Panc1 (cell line): Measurements from ENCODE around the gene CCDC40.

Experiments
- SIN3A ChIP-seq: IDR thresholded peaks from 2 replicates; pipeline ENCODE4 v1.6.1; 2012; ENCODE audit warnings: low read depth, mild to moderate bottlenecking, low read length, moderate library complexity, borderline replicate concordance; ENCODE audit not compliant: insufficient read depth
- TF ChIP-seq, protein P1 (sequence below), 2 experiments: IDR thresholded peaks; 2 replicates each; pipeline ENCODE4 v1.6.1; 2011 to 2012; ENCODE audit warnings: low read depth in 2 of 2, control low read depth in 1 of 2, low read length in 1 of 2, mild to moderate bottlenecking in 1 of 2, moderate library complexity in 1 of 2; ENCODE audit not compliant: insufficient read depth in 1 of 2
- TF ChIP-seq, protein P2 (sequence below): fragments of 450-650 bp; IDR thresholded peaks from 2 replicates; pipeline ENCODE4 v1.5.1; 2017; ENCODE audit warnings: mild to moderate bottlenecking

DNA sequence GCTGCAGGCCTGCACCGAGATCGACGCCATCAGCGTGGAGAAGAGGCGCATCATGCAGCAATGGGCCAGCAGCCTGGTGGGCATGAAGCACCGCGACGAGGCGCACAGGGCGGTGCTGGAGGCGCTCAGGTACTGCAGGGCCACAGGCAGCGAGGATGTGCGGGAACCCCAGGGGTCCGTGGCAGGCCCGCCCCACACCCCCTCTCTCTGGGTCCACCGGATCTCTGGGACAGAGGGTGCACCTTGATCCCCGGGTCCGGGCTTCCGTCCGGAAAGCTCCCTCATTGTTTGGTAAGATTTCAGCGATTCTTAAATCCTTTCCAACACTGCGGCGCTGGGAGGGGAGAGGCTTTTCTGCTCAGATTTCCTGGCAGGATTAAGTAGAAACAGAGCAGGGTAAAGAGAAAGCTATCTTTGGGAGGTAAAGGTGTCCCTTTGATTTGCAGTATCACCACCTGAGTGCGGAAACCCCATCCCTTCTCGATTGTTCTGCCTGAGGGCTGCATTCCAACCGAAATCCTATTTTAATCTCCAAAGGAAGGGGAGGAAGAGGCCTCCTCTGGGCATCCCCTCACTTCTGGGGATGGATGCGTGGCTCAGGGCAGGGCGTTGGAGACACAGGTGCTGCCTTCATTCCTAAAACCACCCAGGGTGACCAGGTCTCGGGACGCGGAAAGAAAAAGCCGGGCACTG is 29.2 kb downstream of the CCDC40 start:
- no peak for TF ChIP-seq SIN3A
- TF ChIP-seq, protein P1, sequence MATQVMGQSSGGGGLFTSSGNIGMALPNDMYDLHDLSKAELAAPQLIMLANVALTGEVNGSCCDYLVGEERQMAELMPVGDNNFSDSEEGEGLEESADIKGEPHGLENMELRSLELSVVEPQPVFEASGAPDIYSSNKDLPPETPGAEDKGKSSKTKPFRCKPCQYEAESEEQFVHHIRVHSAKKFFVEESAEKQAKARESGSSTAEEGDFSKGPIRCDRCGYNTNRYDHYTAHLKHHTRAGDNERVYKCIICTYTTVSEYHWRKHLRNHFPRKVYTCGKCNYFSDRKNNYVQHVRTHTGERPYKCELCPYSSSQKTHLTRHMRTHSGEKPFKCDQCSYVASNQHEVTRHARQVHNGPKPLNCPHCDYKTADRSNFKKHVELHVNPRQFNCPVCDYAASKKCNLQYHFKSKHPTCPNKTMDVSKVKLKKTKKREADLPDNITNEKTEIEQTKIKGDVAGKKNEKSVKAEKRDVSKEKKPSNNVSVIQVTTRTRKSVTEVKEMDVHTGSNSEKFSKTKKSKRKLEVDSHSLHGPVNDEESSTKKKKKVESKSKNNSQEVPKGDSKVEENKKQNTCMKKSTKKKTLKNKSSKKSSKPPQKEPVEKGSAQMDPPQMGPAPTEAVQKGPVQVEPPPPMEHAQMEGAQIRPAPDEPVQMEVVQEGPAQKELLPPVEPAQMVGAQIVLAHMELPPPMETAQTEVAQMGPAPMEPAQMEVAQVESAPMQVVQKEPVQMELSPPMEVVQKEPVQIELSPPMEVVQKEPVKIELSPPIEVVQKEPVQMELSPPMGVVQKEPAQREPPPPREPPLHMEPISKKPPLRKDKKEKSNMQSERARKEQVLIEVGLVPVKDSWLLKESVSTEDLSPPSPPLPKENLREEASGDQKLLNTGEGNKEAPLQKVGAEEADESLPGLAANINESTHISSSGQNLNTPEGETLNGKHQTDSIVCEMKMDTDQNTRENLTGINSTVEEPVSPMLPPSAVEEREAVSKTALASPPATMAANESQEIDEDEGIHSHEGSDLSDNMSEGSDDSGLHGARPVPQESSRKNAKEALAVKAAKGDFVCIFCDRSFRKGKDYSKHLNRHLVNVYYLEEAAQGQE (IDR thresholded peaks at IDR 0.05; ENCODE audit: insufficient read depth in 1 of 2, low read depth in 2 of 2, low read length in 1 of 2) = no peak
- TF ChIP-seq, protein P2, sequence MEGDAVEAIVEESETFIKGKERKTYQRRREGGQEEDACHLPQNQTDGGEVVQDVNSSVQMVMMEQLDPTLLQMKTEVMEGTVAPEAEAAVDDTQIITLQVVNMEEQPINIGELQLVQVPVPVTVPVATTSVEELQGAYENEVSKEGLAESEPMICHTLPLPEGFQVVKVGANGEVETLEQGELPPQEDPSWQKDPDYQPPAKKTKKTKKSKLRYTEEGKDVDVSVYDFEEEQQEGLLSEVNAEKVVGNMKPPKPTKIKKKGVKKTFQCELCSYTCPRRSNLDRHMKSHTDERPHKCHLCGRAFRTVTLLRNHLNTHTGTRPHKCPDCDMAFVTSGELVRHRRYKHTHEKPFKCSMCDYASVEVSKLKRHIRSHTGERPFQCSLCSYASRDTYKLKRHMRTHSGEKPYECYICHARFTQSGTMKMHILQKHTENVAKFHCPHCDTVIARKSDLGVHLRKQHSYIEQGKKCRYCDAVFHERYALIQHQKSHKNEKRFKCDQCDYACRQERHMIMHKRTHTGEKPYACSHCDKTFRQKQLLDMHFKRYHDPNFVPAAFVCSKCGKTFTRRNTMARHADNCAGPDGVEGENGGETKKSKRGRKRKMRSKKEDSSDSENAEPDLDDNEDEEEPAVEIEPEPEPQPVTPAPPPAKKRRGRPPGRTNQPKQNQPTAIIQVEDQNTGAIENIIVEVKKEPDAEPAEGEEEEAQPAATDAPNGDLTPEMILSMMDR = no peak
